HG02678 (cell line): ENCODE measurements around the gene TTYH3.

Experiments
- ATAC-seq: cut with Tn5 transposase; IDR thresholded peaks from one replicate; pipeline ENCODE4 v1.9.1; 2021; ENCODE audit warnings: mild to moderate bottlenecking, moderate library complexity; ENCODE audit not compliant: unreplicated experiment

The TTYH3 gene

DNA sequence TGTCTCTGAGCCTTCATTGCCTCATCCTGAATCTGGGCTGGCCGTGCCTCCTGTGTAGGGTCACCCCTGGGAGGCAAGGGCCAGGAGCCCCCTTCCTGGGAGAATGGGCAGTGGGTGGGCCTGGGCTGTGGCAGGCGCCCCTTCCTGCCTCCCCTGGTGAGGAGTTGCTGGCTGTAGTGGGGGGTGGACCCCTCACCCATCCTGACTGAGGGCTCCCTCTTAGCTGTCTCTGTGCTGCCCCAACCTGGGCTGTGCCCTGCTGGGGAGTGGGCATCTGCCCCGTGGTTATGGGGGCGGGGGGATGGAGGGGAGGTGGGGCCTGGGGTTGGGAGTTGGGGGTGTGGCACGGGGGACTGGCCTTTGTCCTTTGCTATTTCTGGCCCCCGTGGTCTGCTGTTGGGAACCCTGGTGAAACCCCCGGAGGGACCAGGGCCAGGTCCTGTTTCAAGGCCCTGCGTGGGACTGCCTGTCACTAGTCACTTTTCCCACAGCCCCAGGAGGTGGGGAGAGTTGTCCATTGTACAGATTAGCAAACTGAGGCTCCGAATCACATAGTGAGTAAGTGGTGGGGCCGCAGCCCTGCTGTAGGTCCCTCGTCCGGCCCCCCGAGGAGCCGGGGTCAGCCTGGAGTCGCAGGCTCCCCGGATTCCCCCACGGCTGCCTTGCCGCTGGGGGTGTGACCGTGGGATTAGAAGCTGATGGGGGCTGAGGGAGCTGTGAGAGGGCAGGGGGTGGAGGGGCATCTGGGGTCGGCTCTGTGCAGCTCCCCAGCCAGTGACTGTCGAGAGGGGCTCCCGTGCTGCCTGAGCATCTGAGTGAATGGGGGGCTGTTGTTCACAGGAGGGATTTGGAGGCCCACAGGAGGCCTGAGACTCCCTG, 2.7 kb downstream of the TTYH3 start:
- ATAC-seq: no peak

DNA sequence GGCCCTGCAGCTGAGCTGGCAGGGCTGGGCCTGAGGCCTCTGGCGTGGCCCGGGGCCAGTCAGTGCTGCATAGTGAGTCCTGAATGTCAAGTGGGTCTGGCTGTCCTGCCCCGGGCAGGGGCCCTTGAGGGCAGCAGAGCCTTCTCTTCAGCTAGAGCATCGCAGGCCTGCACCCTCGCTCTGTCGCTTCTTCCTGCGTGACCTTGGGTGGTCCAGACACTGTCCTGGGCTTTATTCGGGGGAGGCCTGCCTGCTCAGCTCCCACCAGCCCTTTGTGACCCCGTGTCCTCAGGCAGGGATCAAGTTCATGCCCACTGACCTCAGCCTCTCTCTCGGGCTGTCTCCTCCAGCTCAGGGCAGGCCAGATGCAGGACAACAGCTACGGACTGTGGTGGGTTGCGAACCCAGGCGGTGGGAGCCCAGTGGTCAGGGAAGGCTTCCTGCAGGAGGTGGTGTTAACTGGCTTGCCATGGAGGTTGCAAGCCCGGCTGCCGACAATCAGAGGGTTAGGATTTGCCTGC, 3.4 kb downstream of the TTYH3 start:
- ATAC-seq: no peak

DNA sequence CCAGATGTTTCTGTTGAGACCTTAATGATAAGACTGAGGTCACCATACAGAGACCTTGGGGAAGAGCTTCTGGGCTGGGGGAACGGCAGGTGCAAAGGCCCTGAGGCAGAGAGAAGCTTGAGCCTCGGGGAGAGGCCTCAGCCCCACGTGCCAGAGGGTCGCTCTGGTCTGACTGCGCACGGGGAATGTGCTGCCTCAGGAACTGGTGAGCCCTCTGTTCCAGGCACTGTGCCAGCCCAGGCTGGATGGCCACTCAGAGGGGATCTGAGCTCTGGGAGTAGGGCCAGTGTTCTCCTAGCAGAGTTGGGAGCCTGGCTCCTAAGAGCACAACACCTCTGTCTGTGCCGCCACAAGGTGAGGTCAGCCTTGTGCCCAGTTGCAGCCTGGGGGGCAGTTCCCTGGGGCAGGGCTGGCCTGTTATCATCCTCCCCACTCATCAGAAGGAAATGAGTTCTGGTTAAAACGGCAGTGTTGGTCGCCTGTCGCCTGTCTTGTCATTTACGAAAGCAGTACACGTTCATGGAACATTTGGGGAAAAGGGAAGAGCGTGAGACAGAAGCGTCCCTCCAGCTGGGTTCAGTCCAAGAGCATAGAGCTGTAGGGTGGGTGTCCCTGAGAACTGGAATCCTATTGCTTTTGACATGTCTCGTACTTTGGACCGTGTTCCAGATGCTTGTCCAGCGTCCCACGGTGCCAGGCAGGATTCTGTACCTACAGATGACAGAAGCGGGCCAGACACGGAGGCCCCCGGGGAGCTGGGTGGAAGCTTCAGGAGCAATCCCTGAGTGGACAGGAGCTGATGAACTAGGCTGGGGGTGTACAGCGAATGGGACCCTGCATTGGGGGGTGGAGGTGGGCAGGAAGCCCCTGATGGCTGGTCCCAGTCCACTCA, 4.3 kb downstream of the TTYH3 start:
- ATAC-seq: no peak

DNA sequence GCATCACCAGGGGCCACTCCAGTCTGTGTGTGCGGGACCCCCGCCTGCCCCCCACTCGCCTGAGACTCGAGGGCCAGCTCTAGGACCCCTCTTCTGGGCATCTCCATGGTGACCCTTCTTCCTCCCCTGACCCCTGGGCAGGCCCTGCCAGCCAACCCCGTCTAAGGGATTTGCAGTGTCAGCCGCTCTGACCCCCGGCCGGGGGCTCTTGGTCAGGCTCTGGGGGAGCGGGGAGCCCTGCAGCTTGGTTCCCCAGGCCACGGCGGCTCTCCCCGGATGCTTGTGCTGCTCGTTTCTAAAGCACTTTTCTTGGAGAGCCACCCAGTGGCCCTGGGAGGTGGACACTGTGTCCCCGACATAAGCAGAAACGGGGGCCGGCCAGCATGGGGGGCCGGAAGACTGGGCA, 5.3 kb downstream of the TTYH3 start:
- no peak for ATAC-seq

DNA sequence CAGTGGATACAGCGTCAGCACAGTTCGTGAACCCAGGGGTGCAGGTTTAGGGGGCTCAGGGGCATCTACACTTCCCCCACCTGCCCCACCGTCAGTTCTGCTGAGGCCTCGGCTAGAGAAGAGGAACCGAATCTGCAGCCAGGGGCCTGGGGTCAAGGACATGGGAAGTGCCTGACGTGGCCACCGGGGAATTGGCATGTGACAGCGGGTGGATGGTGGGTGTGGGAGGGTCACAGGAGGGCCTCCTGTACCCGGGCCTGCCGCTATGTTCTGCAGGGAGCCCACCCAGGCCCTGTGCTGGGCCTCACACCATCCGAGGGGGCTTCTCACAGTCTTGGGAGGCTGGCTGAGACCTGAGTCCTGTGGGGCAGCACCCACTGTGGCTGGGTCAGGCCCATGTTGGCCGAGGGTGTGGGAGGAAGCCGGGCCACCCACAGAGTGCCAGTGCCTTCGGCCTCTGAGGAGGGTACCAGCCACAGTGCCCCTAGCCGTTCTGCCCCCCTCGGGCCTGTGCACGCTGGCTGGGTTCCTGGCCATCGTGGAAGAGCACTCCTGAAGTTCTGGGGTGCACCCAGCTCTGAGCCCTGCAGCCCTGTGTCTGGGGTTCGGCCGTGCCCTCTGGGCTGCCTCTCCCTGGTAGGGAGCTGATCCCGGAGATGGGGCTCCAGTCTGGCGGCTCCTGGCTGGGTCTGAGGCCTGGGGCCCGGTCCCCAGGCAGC, 5.9 kb downstream of the TTYH3 start:
- ATAC-seq: peak; percentile 25

DNA sequence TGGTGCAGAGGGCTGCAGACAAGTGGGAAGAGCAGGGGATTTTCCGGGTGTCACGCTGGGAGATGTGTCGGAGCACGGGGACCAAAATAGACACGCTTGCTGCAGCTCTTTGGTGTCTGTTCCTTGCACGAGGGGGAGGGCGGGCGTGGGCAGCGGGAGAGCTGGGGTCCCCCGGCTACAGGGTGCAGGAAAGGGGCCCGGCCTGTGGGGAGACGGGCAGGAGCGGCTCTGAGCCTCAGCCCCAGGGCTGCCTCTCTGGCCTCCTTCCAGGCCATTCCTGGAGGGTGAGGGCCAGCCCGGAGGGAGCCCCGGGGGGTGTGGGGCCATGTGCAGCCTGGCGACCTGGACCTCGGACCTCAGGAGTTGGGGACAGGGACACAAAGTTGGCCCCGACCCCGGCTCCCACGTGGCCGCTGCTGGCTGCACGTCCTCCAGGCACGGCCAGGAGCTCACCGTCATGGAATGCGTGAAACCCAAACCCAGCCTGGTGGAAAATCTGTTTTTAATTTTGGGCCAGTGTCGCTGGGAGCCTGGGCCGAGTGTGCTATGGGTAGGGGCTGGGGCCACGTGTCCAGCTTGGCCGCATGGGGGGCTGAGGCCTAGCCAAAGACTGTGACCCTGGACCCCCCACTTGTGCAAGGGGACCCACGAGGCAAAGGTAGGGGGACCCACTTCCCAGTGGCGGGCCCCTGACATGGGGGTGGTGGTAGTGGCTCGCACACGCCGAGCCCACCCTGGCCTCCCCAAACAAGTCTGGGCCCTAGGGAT, 6.6 kb downstream of the TTYH3 start:
- no peak for ATAC-seq

DNA sequence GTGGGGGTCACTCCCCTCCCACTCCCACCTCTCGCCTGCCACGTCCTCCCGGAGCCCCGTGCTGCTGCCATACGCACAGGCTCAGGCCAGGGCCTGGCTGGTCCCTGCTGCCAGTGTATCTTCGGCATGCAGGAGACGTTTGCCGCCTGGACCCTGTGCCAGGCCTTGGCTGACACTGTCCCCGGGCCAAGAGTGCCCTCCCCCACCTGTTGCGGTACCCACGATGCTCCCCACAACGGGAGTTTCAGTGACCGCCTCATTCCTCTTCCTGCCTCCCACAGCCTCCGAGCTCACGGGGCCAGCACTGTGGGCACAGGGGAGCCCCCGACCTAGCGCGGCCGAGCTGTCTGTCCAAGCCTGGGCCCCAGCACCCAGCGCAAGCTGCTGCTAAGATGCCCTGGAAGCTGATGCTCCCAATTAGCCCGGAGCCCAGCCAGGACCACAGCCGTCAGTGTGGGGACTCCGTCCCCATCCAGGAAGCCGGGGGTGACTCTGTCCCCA, 7.4 kb downstream of the TTYH3 start:
- no peak for ATAC-seq

DNA sequence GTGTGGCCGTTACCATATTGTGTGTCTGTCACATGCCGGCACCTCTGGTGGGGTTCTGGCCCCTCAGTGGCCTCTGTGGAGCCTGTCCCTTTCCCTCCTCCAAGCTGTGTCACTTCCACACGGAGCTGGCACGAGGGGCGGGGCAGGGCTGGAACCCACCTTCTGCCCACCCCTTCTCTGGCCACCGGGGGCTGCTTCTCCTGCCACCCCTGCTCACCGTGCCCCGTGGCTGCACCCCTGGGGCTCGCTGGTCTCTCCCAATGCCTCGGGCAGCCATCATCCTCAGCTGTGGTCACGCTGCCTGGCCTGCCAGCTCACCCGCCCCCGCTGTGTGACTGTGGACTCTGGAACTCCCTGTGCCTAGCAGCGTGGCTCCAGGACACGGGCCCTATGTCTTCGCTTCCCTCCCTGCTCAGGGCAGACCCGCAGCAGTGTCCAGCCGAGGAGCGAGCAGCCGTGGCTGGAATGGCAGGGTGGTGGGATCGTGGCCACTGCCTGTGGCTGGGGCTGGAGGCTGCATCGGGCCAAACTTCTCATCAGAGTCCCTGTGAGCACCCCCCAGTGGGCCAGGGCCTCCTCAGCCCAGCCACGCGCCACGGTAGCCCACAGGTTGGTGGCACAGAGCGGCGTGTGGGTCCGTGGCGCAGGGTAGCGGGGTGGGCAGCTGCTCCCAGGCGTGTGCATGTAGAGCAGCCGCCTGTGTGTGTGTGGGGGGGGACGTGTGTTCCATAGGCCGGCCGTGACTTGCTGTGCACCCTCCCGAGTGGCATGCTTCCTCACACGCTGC, 8.1 kb downstream of the TTYH3 start:
- no peak for ATAC-seq

DNA sequence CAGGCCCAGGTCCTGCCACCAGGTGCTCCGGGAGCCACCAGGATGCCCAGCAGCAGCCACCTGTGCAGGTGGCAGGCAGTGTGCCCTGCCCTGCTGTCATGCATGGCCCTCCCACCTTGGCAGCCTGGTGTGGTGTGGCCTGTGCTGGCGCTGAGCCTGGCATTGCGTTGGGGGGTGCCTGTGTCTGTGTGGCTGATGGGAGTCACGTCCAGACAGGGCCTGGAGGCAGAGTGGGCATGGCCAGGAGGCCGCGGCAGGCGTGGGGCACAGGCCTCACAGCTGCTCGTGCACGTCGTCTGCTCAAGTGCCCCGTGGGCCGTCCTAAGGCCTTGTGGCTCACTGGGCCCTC, 8.7 kb downstream of the TTYH3 start:
- ATAC-seq: no peak

DNA sequence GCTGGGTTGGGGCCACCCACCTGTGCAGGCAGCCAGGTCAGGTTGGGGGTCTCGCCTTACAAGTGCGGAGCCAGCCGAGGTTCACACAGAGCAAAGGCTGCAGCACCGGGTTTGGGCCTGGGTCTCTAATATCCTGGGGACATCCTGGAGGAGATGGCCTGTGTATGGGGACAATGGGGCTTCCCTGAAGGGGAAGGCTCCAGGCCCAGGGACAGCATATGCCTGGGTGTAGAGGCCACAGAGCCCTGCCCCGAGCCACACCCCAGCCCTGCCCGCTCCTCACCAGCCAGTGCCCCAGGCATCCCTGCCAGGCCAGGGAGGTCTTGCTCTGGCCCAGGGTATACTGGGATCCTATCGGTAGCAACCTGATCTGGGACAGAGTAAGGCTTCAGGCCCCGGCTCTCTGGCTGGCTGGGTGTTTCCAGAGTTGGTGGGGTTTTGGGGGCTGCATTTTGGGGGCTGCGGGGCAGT, 9.1 kb downstream of the TTYH3 start:
- ATAC-seq: no peak

DNA sequence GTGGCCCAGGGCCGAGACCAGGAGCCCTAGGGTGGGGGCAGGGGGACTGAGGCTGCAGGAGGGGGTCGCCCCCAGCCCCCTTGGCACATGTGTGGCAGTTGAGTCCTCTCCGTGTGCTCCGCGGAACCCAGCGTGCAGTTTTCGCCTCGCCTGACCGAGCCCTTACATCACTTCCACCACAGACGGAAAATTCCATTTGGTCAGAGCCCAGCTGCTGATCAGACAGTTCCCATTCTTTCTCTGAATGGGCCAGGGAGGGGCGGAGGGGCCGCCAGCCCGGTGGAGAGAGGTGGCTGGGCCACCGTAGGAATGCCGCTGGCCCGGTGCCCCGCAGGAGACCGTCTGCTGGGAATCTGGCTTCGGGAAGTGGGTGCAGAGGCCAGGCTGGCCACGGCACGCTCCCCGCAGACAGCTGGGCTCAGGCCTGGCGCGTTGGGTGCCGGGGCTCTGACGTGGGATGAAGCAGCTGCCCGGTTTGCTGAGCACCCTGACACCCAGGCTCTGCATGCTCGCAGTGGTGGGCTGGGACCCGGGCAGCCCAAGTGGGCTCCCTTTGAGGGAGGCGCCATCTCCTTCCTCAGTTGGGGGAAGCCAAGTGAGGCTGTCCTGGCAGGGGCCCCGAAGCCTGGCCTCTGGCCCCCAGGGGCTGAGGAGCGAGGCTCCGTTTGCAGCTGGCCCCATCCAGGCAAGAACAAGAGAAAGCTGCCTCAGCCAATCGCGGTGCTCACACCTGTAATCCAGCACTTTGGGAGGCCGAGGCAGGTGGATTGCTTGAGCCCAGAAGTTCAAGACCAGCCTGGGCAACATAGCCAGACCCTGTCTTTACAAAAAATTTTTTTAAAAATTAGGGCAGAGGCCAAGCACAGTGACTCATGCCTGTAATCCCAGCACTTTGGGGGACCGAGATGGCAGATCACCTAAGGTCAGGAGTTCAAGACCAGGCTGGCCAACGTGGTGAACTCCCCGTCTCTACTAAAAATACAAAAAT, 9.9 kb downstream of the TTYH3 start:
- ATAC-seq: peak; percentile 56

DNA sequence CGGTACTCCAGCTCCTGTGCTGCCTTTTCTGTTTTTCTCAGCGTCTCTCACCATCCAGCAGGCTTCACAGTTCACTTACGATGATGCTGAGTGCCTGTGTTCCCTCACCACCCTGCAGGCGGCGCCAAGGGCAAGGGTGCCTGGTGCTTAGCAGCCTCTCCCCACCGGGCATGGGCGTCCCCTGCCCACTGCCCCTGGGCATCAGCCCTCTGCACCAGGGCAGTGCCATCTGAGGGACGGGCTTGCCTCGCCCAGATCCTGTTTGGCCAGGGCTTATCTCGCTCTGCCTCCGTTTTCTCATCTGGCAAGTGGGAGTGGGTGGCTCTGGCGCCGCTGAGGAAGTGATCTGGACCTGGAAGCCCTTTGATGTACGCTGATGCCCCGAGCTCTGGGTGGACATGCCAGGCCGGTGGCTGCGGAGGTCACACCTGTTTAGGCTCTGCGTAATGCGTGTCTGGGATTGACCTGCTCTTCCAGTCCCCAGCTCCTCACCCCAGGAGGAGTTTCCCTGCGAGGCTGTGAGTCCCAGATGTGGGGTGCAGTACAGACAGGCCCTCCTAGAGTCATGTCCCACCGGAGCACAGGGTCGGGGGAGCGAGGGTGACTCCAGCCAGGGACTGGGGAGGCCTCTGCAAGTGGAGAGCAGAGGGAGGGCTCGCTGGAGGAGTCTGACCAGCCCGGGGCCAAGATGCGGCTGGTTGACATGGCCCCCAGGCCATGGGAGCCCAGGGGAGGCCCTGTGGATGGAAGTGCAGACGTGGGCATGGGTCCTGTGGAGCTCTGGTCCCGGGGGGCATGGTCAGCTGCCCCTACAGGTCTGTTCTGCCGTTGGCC, 11.8 kb downstream of the TTYH3 start:
- no peak for ATAC-seq

DNA sequence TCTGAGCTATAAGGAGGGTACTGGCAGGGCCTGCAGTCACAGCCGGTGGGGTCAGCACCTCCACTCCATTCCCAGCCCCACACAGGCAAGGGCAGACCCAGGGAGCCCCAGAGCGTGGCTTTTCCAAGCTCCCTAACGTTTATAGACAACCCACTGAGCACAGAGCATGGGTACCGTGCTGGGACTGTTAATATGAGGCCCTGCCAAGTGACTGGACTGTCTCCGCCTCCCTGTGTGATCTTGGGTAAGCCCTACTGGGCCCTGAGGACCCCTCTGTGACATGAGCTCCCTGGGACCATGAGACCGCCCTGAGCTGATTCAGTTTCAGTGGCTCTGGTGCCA, 12.4 kb downstream of the TTYH3 start:
- no peak for ATAC-seq

DNA sequence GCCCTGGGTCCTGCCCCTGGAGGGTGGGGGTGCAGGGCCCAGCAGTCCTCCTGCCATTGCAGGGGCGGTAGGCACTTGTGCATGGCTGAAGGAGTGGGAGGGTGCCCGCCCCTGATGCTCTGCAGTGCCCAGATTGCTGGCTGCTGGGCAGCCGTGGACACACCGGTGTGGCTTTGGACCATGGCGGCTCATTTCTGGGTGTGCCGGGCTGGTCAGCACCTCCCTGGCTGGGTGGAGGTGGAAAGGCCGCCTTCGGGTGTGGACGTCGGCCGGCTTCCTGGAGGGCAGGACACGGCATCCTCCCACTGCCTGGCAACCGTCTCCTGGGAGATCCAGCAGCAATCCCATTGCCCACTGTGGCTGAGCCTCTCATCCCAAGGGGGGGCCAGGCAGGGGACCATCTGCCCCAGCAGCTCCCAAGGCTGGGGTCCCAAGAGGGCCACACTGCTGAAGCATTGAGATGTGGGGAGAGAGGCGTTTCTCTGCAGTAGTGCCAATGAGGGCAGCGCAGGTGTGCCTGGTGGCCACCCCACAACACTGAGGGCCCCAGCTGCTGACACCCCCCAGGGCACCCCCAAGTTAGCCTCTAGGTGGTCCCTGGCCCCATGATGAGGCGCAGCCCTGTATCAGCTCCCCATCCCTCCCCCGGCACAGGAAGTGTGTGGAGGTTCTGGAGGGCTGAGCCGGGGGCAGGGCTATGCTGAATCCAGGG, 12.9 kb downstream of the TTYH3 start:
- peak; percentile 37 for ATAC-seq

DNA sequence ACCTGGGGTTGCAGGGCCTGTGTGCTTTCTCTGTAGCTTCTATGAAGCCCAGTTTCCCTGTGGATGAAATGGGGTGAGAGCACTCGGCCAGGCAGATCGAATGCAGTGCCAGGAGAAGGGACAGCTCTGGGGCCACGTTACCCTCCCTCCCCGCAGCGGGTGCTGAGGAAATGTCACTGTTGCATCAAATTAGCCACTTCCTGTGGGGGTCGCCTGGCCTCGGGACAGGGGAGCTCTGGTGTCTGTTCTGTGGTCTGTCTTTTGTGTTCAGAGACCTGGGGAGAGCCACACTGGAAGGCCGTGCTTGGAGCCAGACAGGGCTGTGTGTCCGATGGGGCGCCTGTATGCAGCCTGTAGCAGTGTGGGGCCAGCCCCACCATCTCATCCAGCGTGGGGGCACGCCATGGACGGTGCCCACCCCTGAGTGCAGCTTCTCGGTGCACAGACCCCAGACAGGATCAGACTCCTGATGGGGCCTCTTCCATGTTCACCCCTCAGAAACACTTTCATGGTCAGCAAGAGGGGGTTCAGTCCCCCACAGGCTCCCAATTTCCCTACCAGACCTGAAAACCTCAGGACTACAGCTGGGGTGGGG, 13.6 kb downstream of the TTYH3 start:
- ATAC-seq: peak; percentile 41

DNA sequence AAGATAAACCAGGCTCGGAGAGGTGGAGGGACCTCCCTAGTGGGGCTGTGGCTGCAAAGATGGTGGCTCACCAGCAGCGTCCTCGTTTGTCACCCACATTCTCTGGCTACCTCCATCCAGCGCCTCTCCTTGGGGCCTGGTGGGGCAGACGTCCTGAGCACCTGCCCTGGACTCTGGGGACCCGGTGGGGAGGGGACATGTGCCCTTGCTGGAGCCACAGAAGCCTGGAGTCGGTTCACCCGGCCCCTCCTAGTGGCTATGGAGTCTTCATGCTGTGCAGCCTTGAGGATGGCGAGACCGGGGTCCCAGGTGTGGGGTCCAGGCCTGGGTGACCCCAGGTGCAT, 14.5 kb downstream of the TTYH3 start:
- ATAC-seq: no peak
